Esophagus squamous epithelium (tissue), 4 donors: ENCODE results near the gene ANKRD17.

Experiments
- POLR2A ChIP-seq, 4 donors: fragments of 450-650 bp; IDR thresholded peaks; one replicate each; pipeline ENCODE4 v1.6.1; 2017; ENCODE audit warnings: antibody characterized with exemption in 4 of 4, mild to moderate bottlenecking in 4 of 4, moderate library complexity in 3 of 4
- TF ChIP-seq, protein P1 (sequence below), 6 experiments: fragments of 450-650 bp in 4 of 6; fragments of 200-600 bp in 2 of 6; sonication (generic) in 2 of 6; IDR thresholded peaks; one replicate each; pipeline ENCODE4 v1.5.1; 2016 to 2019; ENCODE audit warnings: antibody characterized with exemption in 6 of 6, mild to moderate bottlenecking in 4 of 6, moderate library complexity in 4 of 6

DNA sequence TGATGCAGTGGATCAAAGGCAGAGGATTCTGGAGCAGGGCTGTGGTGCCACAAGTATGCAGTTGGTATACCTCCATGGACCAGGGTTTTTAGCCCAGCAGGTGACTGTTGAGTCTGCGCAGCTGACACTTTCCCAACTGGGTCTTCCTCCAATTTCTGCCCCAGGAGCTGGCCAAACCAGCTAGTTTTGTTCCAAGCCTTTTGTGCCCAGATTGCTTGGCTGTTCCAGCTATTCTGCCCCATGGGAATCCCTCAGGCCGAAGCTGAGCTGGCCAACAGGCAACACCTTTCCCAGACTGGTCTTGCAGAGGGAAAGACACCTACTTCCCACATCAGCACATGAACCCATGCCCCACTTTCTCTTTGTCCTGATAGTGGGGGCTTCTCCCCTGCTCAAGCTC lies 22.8 kb upstream of the ANKRD17 start:
- TF ChIP-seq, protein P1, sequence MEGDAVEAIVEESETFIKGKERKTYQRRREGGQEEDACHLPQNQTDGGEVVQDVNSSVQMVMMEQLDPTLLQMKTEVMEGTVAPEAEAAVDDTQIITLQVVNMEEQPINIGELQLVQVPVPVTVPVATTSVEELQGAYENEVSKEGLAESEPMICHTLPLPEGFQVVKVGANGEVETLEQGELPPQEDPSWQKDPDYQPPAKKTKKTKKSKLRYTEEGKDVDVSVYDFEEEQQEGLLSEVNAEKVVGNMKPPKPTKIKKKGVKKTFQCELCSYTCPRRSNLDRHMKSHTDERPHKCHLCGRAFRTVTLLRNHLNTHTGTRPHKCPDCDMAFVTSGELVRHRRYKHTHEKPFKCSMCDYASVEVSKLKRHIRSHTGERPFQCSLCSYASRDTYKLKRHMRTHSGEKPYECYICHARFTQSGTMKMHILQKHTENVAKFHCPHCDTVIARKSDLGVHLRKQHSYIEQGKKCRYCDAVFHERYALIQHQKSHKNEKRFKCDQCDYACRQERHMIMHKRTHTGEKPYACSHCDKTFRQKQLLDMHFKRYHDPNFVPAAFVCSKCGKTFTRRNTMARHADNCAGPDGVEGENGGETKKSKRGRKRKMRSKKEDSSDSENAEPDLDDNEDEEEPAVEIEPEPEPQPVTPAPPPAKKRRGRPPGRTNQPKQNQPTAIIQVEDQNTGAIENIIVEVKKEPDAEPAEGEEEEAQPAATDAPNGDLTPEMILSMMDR (IDR thresholded peaks at IDR 0.05): no peak
- TF ChIP-seq POLR2A (IDR thresholded peaks at IDR 0.05): no peak
